Neuronal stem cell (in vitro differentiated cells): ENCODE results near the gene SMAP1.

ENCODE experiments used
- DNase-seq: peaks from one replicate; pipeline ENCODE4 v3.0.0-alpha.2; 2013; ENCODE audit warnings: low spot score
- H2AFZ ChIP-seq: one replicate; pipeline ENCODE4 v1.6.1; 2013; ENCODE audit warnings: mild to moderate bottlenecking, low read length, inconsistent platforms
- H2AK5ac ChIP-seq: 2 replicates; pipeline ENCODE4 v1.6.1; 2013; ENCODE audit warnings: low read depth, mild to moderate bottlenecking, inconsistent platforms, low read length, moderate library complexity, mixed read lengths
- H2BK120ac ChIP-seq: 2 replicates; pipeline ENCODE4 v1.6.1; 2013; ENCODE audit warnings: low read depth, mild to moderate bottlenecking, inconsistent platforms, low read length, moderate library complexity, mixed read lengths
- H2BK12ac ChIP-seq: one replicate; pipeline ENCODE4 v1.6.1; 2013; ENCODE audit warnings: low read length, inconsistent platforms
- H2BK15ac ChIP-seq: 2 replicates; pipeline ENCODE4 v1.6.1; 2013; ENCODE audit warnings: mild to moderate bottlenecking, low read length, inconsistent platforms, mixed read lengths
- H2BK5ac ChIP-seq: one replicate; pipeline ENCODE4 v1.6.1; 2013; ENCODE audit warnings: inconsistent platforms, mild to moderate bottlenecking, low read length, moderate library complexity
- H3K14ac ChIP-seq: one replicate; pipeline ENCODE4 v1.6.1; 2013; ENCODE audit warnings: low read length, inconsistent platforms
- H3K18ac ChIP-seq: 2 replicates; pipeline ENCODE4 v1.6.1; 2013; ENCODE audit warnings: low read length, inconsistent platforms
- H3K23ac ChIP-seq: 2 replicates; pipeline ENCODE4 v1.6.1; 2013; ENCODE audit warnings: low read depth, mild to moderate bottlenecking, mixed read lengths, low read length, inconsistent platforms; ENCODE audit not compliant: poor library complexity
- H3K27ac ChIP-seq: replicated peaks from 3 replicates; pipeline ENCODE4 v1.5.1; 2013; ENCODE audit warnings: low read length, inconsistent platforms
- H3K27me3 ChIP-seq, 3 experiments: 2 replicates each; pipeline ENCODE4 v1.6.1; 2013; ENCODE audit warnings: low read length in 3 of 3, mild to moderate bottlenecking in 2 of 3, inconsistent platforms in 1 of 3, low read depth in 1 of 3, mixed read lengths in 1 of 3, moderate library complexity in 1 of 3; ENCODE audit not compliant: control insufficient read depth in 3 of 3, insufficient read depth in 3 of 3
- H3K36me3 ChIP-seq, 2 donors: replicated peaks in 1 of 2; 2 replicates each; pipeline ENCODE4 v1.6.1; 2013; ENCODE audit warnings: low read length in 2 of 2; ENCODE audit not compliant: control insufficient read depth in 2 of 2, insufficient read depth in 2 of 2
- H3K4ac ChIP-seq: 2 replicates; pipeline ENCODE4 v1.6.1; 2013; ENCODE audit warnings: inconsistent platforms, mild to moderate bottlenecking, low read length, moderate library complexity
- H3K4me1 ChIP-seq, 2 donors: 1 replicate in 1 of 2; 2 replicates in 1 of 2; pipeline ENCODE4 v1.6.1; 2013; ENCODE audit warnings: low read length in 2 of 2, low read depth in 1 of 2; ENCODE audit not compliant: control insufficient read depth in 2 of 2, insufficient read depth in 1 of 2
- H3K4me2 ChIP-seq: one replicate; pipeline ENCODE4 v1.6.1; 2013; ENCODE audit warnings: mild to moderate bottlenecking, low read length, inconsistent platforms; ENCODE audit not compliant: insufficient read depth, poor library complexity, severe bottlenecking
- H3K4me3 ChIP-seq, 2 donors: 2 replicates each; pipeline ENCODE4 v1.5.1; 2013; ENCODE audit warnings: low read length in 2 of 2, mild to moderate bottlenecking in 2 of 2, inconsistent platforms in 1 of 2, moderate library complexity in 1 of 2
- H3K79me1 ChIP-seq: one replicate; pipeline ENCODE4 v1.6.1; 2013; ENCODE audit warnings: low read depth, mild to moderate bottlenecking, inconsistent platforms, low read length, moderate library complexity
- H3K9ac ChIP-seq: one replicate; pipeline ENCODE4 v1.6.1; 2013; ENCODE audit warnings: mild to moderate bottlenecking, low read depth, low read length, inconsistent platforms; ENCODE audit not compliant: poor library complexity
- H3K9me3 ChIP-seq, 2 donors: replicated peaks in 1 of 2; 2 replicates each; pipeline versions ENCODE3 to v1.6.1; 2013; ENCODE audit warnings: low read length in 2 of 2, mild to moderate bottlenecking in 2 of 2, inconsistent platforms in 1 of 2, low read depth in 1 of 2, mixed read lengths in 1 of 2, moderate library complexity in 1 of 2; ENCODE audit not compliant: control insufficient read depth in 2 of 2, insufficient read depth in 1 of 2
- H4K8ac ChIP-seq: one replicate; pipeline ENCODE4 v1.6.1; 2013; ENCODE audit warnings: low read depth, mild to moderate bottlenecking, inconsistent platforms, low read length, moderate library complexity
- H4K91ac ChIP-seq: one replicate; pipeline ENCODE4 v1.6.1; 2013; ENCODE audit warnings: low read length, low read depth, mild to moderate bottlenecking, inconsistent platforms; ENCODE audit not compliant: poor library complexity
- WGBS, 2 donors: extraction: QIAGEN DNeasy Blood & Tissue Kit; methylation state at CpG; one replicate each; pipeline ENCODE4 v1.1.7; 2013; ENCODE audit warnings: missing lambda C conversion rate in 2 of 2, mixed read lengths in 1 of 2; ENCODE audit not compliant: insufficient read length in 2 of 2, insufficient replicate concordance in 1 of 2; ENCODE audit errors: extremely low coverage in 2 of 2; 5-methylcytosine and 5-hydroxymethylcytosine counted together

Gene SMAP1

DNA sequence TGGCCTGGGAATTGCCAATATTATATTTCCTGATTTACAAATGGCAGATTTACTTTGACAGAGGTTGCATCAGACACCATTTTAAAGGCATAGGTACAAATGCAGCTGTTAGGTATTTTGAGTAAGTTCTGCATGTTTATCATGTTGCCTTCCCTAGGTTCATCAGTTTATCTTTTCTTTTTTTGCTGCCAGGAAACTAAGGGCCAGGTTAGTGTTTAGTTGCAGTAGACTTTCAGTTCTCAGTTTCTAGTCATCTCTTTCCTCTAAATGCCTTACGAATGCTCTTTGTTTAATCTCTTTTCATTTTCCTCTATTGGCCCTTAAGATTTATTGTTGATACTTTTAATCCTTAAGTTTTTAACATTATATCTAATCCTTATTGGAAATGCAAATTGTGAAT, 129.9 kb downstream of the SMAP1 start:
- Histone ChIP-seq H3K18ac (no peak overlapping the region), H3K36me3 (no peaks in the 10 kb centered on the region), H3K27me3 (no peaks in the 10 kb centered on the region), H2BK120ac (no peak overlapping the region), H2BK12ac (no peak overlapping the region), H4K8ac (no peak overlapping the region), H3K4me1 (no peaks in the 10 kb centered on the region), H4K91ac (no peak overlapping the region), H3K9ac (no peak overlapping the region), H2AK5ac (no peak overlapping the region), H3K9me3 (no peaks in the 10 kb centered on the region), H3K4me3 (no peak overlapping the region), H2BK15ac (no peak overlapping the region), H3K79me1 (no peaks in the 10 kb centered on the region), H3K4me2 (no peak overlapping the region), H2BK5ac (no peak overlapping the region), H2AFZ (no peak overlapping the region), H3K23ac (no peak overlapping the region), H3K4ac (no peak overlapping the region), H3K14ac (no peak overlapping the region), H3K27ac (no peak overlapping the region)
- whole genome bisulfite sequencing, 2 donors = no CpG with 5 or more reads among the region's 1 CpG
- DNase-seq = no peak

DNA sequence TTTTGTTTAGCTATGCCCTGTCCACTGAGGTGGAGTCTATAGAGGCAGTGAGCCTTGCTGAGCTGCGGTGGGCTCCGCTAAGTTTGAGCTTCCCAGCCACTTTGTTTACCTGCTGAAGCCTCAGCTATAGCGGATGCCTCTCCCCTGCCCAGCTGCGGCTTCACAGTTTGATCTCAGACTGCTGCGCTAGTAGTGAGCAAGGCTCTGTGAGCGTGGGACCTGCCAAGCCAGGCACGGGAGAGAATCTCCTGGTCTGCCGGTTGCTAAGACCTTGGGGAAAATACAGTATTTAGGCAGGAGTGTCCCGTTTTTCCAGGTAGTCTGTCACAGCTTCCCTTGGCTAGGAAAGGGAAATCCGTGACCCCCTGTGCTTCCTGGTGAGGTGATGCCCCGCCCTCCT, 138.4 kb downstream of the SMAP1 start:
- Histone ChIP-seq H4K91ac (no peak overlapping the region), H2BK5ac (no peak overlapping the region), H4K8ac (no peak overlapping the region), H3K4me2 (no peak overlapping the region), H2AK5ac (no peak overlapping the region), H2BK120ac (no peak overlapping the region), H3K23ac (peak overlapping the region; percentile 89), H3K9me3 (no peaks in the 10 kb centered on the region), H3K4me3 (no peak overlapping the region), H3K27me3 (no peaks in the 10 kb centered on the region), H3K36me3 (no peaks in the 10 kb centered on the region), H2BK12ac (no peak overlapping the region), H3K14ac (no peak overlapping the region), H2AFZ (no peak overlapping the region), H3K4ac (no peak overlapping the region), H2BK15ac (no peak overlapping the region), H3K27ac (no peak overlapping the region), H3K9ac (no peak overlapping the region), H3K18ac (no peak overlapping the region), H3K79me1 (no peaks in the 10 kb centered on the region), H3K4me1 (no peaks in the 10 kb centered on the region)
- no peak for DNase-seq
- no CpG with 5 or more reads among the region's 11 CpGs for WGBS, 2 donors

- Histone ChIP-seq H3K14ac (no peak overlapping the region), H3K27ac (no peak overlapping the region), H3K9me3 (no peaks in the 10 kb centered on the region), H3K79me1 (no peaks in the 10 kb centered on the region), H3K27me3 (no peaks in the 10 kb centered on the region), H2BK15ac (no peak overlapping the region), H4K8ac (no peak overlapping the region), H3K4ac (no peak overlapping the region), H3K18ac (no peak overlapping the region), H4K91ac (no peak overlapping the region), H3K4me2 (no peak overlapping the region), H2AFZ (no peak overlapping the region), H3K4me1 (no peaks in the 10 kb centered on the region), H3K23ac (no peak overlapping the region), H2BK12ac (no peak overlapping the region), H2BK5ac (no peak overlapping the region), H3K9ac (no peak overlapping the region), H2BK120ac (no peak overlapping the region), H3K4me3 (no peak overlapping the region), H3K36me3 (no peaks in the 10 kb centered on the region), H2AK5ac (no peak overlapping the region)
- no peak for DNase-seq
- no CpG with 5 or more reads among the region's 6 CpGs for WGBS, 2 donors
Observed at GRCh38 chr6:70811788-70812187, 144.1 kb downstream of the SMAP1 start.

GRCh38 chr6:70813885-70814284, 146.2 kb downstream of the SMAP1 start:
- Histone ChIP-seq H4K8ac (no peak overlapping the region), H3K4ac (no peak overlapping the region)

More at GRCh38 chr6:70813885-70814284, 146.2 kb downstream of the SMAP1 start:
- Histone ChIP-seq H2AFZ (no peak overlapping the region), H3K18ac (no peak overlapping the region), H4K91ac (no peak overlapping the region), H2BK15ac (no peak overlapping the region), H3K4me1 (no peaks in the 10 kb centered on the region), H3K4me3 (no peak overlapping the region), H3K27me3 (no peaks in the 10 kb centered on the region), H3K4me2 (no peak overlapping the region), H3K14ac (no peak overlapping the region), H3K27ac (no peak overlapping the region), H3K36me3 (no peaks in the 10 kb centered on the region), H3K23ac (no peak overlapping the region), H2BK12ac (no peak overlapping the region), H3K9me3 (no peaks in the 10 kb centered on the region), H3K9ac (no peak overlapping the region), H2BK120ac (no peak overlapping the region), H3K79me1 (no peaks in the 10 kb centered on the region), H2BK5ac (no peak overlapping the region), H2AK5ac (no peak overlapping the region)
- WGBS, 2 donors = no CpG with 5 or more reads among the region's 3 CpGs
- no peak for DNase-seq
